HEK293 (cell line): ENCODE measurements around the gene ATP13A4.

Source experiments
- ZBTB1 ChIP-seq: fragments of 450-650 bp; formaldehyde crosslinking; IDR thresholded peaks from 2 replicates; pipeline ENCODE4 v1.5.1; 2016; ENCODE audit warnings: missing biosample characterization, missing genetic modification characterization
- ZBTB21 ChIP-seq: fragments of 450-650 bp; formaldehyde crosslinking; IDR thresholded peaks from 2 replicates; pipeline ENCODE4 v1.5.1; 2017; ENCODE audit warnings: missing biosample characterization, missing genetic modification characterization
- ZNF324 ChIP-seq: fragments of 450-650 bp; formaldehyde crosslinking; IDR thresholded peaks from 2 replicates; pipeline ENCODE4 v1.5.1; 2016; ENCODE audit warnings: missing biosample characterization, missing genetic modification characterization
- ZNF707 ChIP-seq: fragments of 450-650 bp; formaldehyde crosslinking; IDR thresholded peaks from 2 replicates; pipeline ENCODE4 v1.5.1; 2016; ENCODE audit warnings: missing biosample characterization, missing genetic modification characterization
- TF ChIP-seq, protein P1 (sequence below): fragments of 450-650 bp; formaldehyde crosslinking; IDR thresholded peaks from 2 replicates; pipeline ENCODE4 v1.5.1; 2016; ENCODE audit warnings: missing biosample characterization, missing genetic modification characterization
- TF ChIP-seq, protein P2 (sequence below): fragments of 450-650 bp; formaldehyde crosslinking; IDR thresholded peaks from 2 replicates; pipeline ENCODE4 v1.5.1; 2016; ENCODE audit warnings: missing biosample characterization, missing genetic modification characterization
- TF ChIP-seq, protein P3 (sequence below): fragments of 450-650 bp; formaldehyde crosslinking; IDR thresholded peaks from 2 replicates; pipeline ENCODE4 v1.5.1; 2016; ENCODE audit warnings: missing biosample characterization, missing genetic modification characterization, low read depth

DNA sequence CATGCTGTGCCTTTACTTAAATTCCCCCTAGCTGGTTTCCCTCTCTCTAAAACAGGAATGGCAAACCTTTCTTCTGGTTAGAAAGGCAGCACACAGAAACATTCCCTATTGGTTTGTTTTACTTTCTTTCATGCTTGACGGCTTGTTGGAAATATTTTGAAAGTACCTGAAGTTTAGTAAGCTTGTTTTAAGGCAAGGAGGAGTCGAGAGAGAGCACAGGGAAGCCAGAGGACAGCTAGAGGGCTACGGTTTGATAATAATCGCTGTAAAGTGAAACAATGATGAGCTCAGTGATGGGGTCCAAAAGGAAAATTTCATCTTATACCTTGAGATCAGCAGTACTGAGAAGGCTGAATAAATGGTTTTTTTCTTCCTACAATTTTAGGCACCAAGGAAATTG lies 64.1 kb downstream of the ATP13A4 start:
- TF ChIP-seq, protein P1, sequence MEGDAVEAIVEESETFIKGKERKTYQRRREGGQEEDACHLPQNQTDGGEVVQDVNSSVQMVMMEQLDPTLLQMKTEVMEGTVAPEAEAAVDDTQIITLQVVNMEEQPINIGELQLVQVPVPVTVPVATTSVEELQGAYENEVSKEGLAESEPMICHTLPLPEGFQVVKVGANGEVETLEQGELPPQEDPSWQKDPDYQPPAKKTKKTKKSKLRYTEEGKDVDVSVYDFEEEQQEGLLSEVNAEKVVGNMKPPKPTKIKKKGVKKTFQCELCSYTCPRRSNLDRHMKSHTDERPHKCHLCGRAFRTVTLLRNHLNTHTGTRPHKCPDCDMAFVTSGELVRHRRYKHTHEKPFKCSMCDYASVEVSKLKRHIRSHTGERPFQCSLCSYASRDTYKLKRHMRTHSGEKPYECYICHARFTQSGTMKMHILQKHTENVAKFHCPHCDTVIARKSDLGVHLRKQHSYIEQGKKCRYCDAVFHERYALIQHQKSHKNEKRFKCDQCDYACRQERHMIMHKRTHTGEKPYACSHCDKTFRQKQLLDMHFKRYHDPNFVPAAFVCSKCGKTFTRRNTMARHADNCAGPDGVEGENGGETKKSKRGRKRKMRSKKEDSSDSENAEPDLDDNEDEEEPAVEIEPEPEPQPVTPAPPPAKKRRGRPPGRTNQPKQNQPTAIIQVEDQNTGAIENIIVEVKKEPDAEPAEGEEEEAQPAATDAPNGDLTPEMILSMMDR (tag by site-specific recombination) = no peak
- TF ChIP-seq ZBTB1 (tag by site-specific recombination) (no peak), ZNF707 (tag by site-specific recombination) (no peak), ZNF324 (tag by site-specific recombination) (no peak), ZBTB21 (tag by site-specific recombination) (no peak)
- TF ChIP-seq, protein P2, sequence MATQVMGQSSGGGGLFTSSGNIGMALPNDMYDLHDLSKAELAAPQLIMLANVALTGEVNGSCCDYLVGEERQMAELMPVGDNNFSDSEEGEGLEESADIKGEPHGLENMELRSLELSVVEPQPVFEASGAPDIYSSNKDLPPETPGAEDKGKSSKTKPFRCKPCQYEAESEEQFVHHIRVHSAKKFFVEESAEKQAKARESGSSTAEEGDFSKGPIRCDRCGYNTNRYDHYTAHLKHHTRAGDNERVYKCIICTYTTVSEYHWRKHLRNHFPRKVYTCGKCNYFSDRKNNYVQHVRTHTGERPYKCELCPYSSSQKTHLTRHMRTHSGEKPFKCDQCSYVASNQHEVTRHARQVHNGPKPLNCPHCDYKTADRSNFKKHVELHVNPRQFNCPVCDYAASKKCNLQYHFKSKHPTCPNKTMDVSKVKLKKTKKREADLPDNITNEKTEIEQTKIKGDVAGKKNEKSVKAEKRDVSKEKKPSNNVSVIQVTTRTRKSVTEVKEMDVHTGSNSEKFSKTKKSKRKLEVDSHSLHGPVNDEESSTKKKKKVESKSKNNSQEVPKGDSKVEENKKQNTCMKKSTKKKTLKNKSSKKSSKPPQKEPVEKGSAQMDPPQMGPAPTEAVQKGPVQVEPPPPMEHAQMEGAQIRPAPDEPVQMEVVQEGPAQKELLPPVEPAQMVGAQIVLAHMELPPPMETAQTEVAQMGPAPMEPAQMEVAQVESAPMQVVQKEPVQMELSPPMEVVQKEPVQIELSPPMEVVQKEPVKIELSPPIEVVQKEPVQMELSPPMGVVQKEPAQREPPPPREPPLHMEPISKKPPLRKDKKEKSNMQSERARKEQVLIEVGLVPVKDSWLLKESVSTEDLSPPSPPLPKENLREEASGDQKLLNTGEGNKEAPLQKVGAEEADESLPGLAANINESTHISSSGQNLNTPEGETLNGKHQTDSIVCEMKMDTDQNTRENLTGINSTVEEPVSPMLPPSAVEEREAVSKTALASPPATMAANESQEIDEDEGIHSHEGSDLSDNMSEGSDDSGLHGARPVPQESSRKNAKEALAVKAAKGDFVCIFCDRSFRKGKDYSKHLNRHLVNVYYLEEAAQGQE (tag by site-specific recombination) = no peak
- TF ChIP-seq, protein P3, sequence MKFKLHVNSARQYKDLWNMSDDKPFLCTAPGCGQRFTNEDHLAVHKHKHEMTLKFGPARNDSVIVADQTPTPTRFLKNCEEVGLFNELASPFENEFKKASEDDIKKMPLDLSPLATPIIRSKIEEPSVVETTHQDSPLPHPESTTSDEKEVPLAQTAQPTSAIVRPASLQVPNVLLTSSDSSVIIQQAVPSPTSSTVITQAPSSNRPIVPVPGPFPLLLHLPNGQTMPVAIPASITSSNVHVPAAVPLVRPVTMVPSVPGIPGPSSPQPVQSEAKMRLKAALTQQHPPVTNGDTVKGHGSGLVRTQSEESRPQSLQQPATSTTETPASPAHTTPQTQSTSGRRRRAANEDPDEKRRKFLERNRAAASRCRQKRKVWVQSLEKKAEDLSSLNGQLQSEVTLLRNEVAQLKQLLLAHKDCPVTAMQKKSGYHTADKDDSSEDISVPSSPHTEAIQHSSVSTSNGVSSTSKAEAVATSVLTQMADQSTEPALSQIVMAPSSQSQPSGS (tag by site-specific recombination) = no peak
